Activated CD4-positive, alpha-beta T cell treated with anti-CD3 and anti-CD28 coated beads, Interleukin-2, amount 10 ng/mL, durations not matched to agents 24 days and 14 days (primary cell): Measurements from ENCODE around the gene ALOX15B. TPM values are rescaled to one million over a fixed set of nuclear protein-coding genes. Genes with fewer than 3 reads are reported as not detected.
A peak's percentile ranks its signal among the peaks of the same experiment; 100 is the strongest.

Source experiments
- DNase-seq: peaks from one replicate; pipeline ENCODE4 v3.0.0; 2022
- H3K27ac Mint-ChIP-seq: one replicate; pipeline ENCODE4 v1.8.0; 2022; ENCODE audit warnings: mild to moderate bottlenecking, mixed read lengths
- H3K27me3 Mint-ChIP-seq: one replicate; pipeline ENCODE4 v1.8.0; 2022; ENCODE audit warnings: mixed read lengths
- H3K36me3 Mint-ChIP-seq: one replicate; pipeline ENCODE4 v1.8.0; 2022; ENCODE audit warnings: low read depth, mild to moderate bottlenecking, mixed read lengths
- H3K4me1 Mint-ChIP-seq: one replicate; pipeline ENCODE4 v1.8.0; 2021; ENCODE audit warnings: mixed read lengths
- H3K4me3 Mint-ChIP-seq: one replicate; pipeline ENCODE4 v1.8.0; 2022; ENCODE audit warnings: mild to moderate bottlenecking, moderate library complexity, mixed read lengths
- H3K9me3 Mint-ChIP-seq: one replicate; pipeline ENCODE4 v1.8.0; 2021; ENCODE audit warnings: mixed read lengths
- intact Hi-C: fragments of 100-400 bp; cut with micrococcal nuclease; formaldehyde crosslinking; loops from one replicate; pipeline ENCODE4 v1.15.1; 2023
- total RNA-seq: library from RNA; stranded (reverse); gene quantifications from 2 replicates; pipeline ENCODE4 v1.2.3, GENCODE V29; 2022

ALOX15B gene
- total RNA-seq, 1 donor from 2014 or later: not detected

DNA sequence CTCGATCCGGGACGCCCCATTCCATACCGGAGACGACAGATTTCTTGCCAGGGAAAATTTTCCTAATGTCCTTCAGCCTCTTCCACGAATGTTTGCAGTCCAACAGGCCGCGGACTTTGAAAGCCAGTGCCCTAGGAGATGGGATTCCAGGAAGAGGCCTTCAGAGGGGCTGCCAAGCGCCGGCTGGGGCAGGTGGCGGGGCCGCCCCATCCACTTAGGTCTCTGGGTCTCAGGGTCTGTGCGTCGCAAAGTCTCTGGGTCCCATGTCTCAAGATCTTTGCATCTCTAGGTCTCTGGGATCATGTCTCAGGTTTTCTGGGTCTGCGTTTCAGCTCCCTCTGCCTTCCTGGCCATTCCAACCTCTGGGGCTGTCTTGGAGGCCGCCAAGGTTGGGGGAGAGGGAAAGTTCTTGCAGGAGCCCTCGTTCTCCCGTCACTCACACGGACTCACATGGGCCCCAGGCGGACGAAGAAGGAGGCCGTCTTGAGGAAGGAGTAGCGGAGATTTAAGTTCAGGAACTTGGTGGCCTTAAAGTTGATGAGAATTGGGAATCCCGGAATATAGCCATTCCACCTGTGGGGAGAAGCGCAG is 41.4 kb downstream of the ALOX15B start:
- Mint-ChIP-seq H3K27ac (peak overlapping the region; percentile 86), H3K9me3 (no peaks in the 10 kb centered on the region), H3K4me3 (peak overlapping the region; percentile 85), H3K4me1 (peaks cover 9% of the 10 kb centered on the region), H3K27me3 (peaks cover 10% of the 10 kb centered on the region), H3K36me3 (peaks cover 3% of the 10 kb centered on the region)
- intact Hi-C loops: loop anchor here (1.0 kb wide), 1 partner anchor 39 kb away; no protein-coding TSS in a partner anchor
- no peak for DNase-seq

DNA sequence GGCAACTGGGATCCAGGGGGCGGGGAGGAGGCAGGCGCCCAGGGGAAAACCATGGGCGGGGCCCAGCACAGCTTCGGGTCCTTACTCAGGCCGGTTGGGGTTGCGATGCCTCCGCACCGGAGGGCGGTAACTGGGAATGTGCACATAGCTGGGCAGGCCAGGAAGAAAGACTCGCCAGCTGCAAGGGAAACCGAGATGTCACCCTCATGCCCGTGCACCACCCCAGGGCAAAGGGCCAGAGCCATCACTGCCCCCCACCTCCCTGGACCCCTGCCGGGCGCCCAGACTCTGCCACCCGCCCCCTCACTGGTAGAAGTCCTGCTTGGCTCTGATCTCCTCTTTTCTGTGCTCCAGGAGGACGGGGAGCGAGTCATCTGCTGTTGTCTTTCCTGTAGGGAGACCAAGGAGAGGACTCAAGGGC is 42.0 kb downstream of the ALOX15B start:
- H3K9me3 Mint-ChIP-seq: no peaks in the 10 kb centered on the region
- H3K36me3 Mint-ChIP-seq: peaks cover 3% of the 10 kb centered on the region
- intact Hi-C loops: loop anchor here (1.0 kb wide), 1 partner anchor 38 kb away; no protein-coding TSS in a partner anchor
- DNase-seq: no peak
- peak overlapping the region; percentile 85 for H3K4me3 Mint-ChIP-seq
- H3K4me1 Mint-ChIP-seq: peaks cover 9% of the 10 kb centered on the region
- H3K27ac Mint-ChIP-seq: no peak overlapping the region
- H3K27me3 Mint-ChIP-seq: peaks cover 7% of the 10 kb centered on the region

DNA sequence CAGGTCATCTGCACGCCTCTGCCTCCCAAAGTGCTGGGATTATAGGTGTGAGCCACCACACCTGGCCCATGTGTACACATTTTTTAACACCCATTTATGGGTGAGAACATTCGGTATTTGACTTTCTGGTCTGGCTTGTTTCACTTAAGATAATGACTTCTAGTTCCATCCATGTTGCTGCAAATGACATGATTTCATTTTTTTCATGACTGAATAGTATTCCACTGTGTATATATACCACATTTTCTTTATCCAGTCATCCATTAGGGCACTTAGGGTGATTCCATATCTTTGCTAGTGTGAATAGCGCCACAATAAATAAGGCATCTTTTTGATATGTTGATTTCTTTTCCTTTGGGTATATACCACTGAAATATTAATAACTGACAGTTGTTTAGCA is 43.0 kb downstream of the ALOX15B start:
- intact Hi-C loops: no loop called here
- H3K9me3 Mint-ChIP-seq: no peaks in the 10 kb centered on the region
- H3K27ac Mint-ChIP-seq: no peak overlapping the region
- peaks cover 3% of the 10 kb centered on the region for H3K27me3 Mint-ChIP-seq
- no peak for DNase-seq
- no peak overlapping the region for H3K4me3 Mint-ChIP-seq
- H3K4me1 Mint-ChIP-seq: peaks cover 9% of the 10 kb centered on the region
- peaks cover 3% of the 10 kb centered on the region for H3K36me3 Mint-ChIP-seq

DNA sequence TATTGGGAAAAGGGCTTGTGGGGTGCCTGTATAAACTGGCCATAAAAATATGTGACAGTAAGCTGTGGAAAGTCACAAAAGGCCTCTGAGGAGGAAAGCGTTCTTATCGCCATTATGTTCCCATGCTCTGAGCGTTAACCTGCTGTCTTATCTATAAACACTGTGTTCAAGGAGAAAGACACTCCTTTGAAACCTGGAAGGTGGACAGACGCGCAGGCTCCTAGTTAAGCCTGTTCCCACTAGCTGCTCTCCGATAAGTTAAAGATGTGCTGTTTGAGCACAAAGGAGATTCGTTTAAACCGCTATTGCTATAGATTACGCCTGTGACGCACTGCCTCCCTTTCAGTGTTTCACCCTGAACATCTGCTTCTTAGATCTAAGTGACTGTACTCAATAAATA is 43.4 kb downstream of the ALOX15B start:
- H3K36me3 Mint-ChIP-seq: peaks cover 3% of the 10 kb centered on the region
- no peak overlapping the region for H3K4me3 Mint-ChIP-seq
- intact Hi-C loops: no loop called here
- H3K27me3 Mint-ChIP-seq: peaks cover 3% of the 10 kb centered on the region
- no peaks in the 10 kb centered on the region for H3K9me3 Mint-ChIP-seq
- H3K27ac Mint-ChIP-seq: no peak overlapping the region
- peaks cover 9% of the 10 kb centered on the region for H3K4me1 Mint-ChIP-seq
- DNase-seq: no peak

DNA sequence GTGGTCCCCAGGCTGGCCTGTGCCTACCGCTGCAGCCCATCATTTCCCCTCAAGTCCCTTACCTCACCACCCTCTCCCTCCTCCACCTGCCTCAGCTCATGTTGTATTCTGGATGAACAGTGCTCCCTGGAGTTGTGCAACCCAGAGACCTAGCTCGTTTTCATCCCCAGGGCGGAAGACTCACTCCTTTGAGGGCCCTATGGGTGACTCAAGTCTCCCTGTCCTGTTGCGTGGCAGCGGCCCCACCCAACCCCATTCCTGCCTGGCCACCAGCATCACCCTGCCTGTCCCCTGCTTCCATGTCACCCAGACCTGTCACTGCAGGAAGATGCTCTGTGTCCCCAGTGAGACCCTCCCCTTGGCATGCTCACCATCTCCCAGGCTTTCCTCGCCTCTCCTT is 45.4 kb downstream of the ALOX15B start:
- no peaks in the 10 kb centered on the region for H3K9me3 Mint-ChIP-seq
- intact Hi-C loops: no loop called here
- no peak for DNase-seq
- peaks cover 8% of the 10 kb centered on the region for H3K4me1 Mint-ChIP-seq
- H3K27ac Mint-ChIP-seq: no peak overlapping the region
- H3K4me3 Mint-ChIP-seq: no peak overlapping the region
- peaks cover 3% of the 10 kb centered on the region for H3K36me3 Mint-ChIP-seq
- peaks cover 7% of the 10 kb centered on the region for H3K27me3 Mint-ChIP-seq

DNA sequence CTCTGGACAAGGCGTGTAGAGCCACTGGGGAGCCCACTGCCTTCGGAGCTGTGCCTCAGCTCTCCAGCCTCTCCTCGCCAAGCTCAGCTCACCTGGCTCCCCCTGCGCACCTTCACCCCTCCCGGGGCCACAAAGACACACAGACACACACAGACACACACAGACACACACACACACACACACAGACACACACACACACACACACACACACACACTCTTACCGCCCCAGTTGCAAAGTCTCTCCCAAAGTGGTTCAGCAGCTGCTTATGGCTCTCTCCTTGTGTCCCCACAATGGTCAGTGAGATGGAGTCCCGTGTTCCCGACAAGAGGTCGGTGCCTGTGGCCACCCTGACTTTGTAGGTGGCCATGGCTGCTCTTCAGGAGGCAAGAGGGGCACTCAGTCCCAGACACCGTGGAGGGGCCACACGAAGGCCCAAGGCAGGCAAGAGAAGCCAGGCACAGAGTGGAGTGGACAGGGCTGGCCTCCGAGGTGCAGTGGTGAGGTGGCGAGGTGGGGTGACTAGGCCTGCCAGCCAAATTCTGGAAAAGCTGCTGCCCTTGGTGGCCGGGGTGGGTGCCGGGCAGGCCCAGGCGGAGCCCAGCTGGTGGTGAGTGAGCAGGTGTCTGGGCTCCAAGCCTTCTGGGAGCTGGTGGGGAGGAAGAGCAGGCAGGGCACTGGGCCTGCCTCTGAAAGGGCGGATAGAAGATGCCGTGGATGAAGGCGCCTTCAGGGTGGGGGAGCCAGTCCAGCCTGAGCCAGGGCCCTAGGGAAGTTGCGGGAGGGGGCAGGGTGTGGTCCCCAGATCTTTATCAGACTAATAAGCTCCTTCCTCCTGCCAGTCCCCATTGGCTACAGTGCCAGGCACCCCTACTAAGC is 48.5 kb downstream of the ALOX15B start, which contains the start of gene ALOX12B:
Gene ALOX12B (minus strand): TSS at position 642 of the 877 bp plus-strand sequence. CDS start 274 bp downstream, at position 368.
- H3K4me1 Mint-ChIP-seq: no peaks in the 10 kb centered on the region
- H3K27ac Mint-ChIP-seq: no peak within 1 kb of the TSS
- H3K9me3 Mint-ChIP-seq: no peaks in the 10 kb centered on the region
- no peak within 1 kb of the TSS for H3K4me3 Mint-ChIP-seq
- intact Hi-C loops: no loop called here
- H3K36me3 Mint-ChIP-seq: no peaks in the 10 kb centered on the region
- peaks cover 15% of the 10 kb centered on the region for H3K27me3 Mint-ChIP-seq
- no peak for DNase-seq

DNA sequence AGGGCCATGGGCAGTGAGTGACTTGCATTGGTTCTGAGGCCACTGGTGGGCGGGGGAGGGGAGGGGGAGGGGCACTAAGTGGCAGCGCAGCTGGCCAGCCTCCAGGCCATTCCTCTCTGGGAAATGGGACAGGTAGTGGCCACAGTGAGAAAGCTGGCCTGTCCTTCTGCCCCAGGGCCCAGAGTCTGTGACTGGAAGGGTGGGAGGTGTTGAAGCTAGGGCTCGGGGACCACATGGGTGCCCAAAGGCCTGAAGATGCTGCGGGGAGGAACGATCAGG is 49.0 kb downstream of the ALOX15B start:
- no peaks in the 10 kb centered on the region for H3K9me3 Mint-ChIP-seq
- DNase-seq: no peak
- H3K4me1 Mint-ChIP-seq: no peaks in the 10 kb centered on the region
- H3K36me3 Mint-ChIP-seq: no peaks in the 10 kb centered on the region
- no peak overlapping the region for H3K27ac Mint-ChIP-seq
- H3K4me3 Mint-ChIP-seq: no peak overlapping the region
- intact Hi-C loops: no loop called here
- H3K27me3 Mint-ChIP-seq: peaks cover 17% of the 10 kb centered on the region

DNA sequence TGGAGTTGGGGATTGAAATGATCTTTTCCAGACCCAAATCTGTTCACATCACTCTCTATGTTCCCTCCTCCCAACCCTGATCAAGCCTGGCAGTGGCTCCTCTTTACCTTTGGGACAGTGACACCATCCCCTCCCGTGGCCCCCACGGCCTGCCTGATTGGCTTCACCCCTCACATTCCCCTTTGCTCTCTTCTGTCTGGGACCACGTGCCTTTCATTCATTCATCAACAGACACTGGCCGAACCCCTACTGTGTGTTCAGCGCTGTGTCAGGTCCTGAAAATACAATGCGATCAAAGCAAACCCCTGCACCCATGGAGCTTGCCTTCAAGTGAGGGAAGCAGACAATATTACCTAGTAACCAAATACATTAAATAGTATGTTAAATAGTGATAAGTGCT is 50.9 kb downstream of the ALOX15B start:
- Mint-ChIP-seq H3K27me3 (peaks cover 21% of the 10 kb centered on the region), H3K4me1 (peaks cover 6% of the 10 kb centered on the region), H3K4me3 (no peak overlapping the region), H3K9me3 (no peaks in the 10 kb centered on the region), H3K27ac (no peak overlapping the region), H3K36me3 (no peaks in the 10 kb centered on the region)
- DNase-seq: no peak
- intact Hi-C loops: no loop called here

DNA sequence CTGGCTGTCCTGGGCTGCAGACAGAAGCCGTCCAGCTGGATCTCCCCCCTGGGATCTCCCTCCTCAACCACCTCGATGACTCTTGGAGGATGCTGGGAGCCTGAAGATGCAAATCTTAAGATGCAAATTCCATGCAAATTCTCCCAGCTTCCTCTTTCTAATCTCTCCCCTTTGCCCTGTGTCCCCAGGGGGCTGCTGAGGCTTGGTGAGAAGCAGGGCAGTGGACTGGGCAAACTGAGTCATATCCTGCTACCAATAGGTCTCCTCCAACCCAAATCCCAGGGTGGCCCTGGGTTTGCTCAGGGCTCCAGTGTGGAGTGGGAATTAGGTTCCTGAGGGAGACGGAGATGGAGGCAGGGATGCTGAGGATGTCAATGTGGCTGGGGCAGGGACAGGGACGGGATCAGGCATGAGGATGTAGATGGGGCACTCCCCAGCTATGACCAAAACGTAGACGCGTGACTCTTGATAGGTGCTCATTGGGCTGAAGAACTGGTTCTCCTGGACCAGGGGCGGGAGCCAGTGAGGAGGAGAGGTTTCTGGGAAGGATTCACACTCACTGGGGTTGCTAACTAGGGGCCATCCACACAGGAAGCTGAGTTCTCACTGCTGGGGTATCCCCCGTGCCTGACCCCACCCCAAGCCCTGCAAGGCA is 52.3 kb downstream of the ALOX15B start:
- H3K4me3 Mint-ChIP-seq: no peak overlapping the region
- H3K4me1 Mint-ChIP-seq: peaks cover 8% of the 10 kb centered on the region
- H3K27me3 Mint-ChIP-seq: peaks cover 28% of the 10 kb centered on the region
- no peaks in the 10 kb centered on the region for H3K9me3 Mint-ChIP-seq
- DNase-seq: no peak
- intact Hi-C loops: no loop called here
- H3K27ac Mint-ChIP-seq: no peak overlapping the region
- no peaks in the 10 kb centered on the region for H3K36me3 Mint-ChIP-seq

DNA sequence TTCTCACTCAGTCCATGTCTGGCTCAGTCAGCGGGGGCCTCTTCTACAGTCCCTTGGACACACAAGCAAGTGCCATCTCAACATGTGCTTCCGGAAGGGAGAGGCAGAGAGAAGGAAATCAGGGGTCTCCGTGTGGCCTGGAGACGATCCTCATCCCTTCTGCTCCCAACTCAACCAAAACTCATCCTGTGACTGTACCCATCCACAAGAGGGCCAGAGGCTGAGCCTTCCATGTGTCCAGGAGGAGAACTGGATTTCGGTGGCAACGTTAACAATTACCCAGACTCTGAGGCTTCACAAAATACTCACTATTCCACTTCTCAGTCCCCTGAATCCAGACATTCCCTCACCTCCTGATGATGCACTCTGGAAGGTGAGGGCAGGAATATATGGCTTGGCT is 56.5 kb downstream of the ALOX15B start:
- no peak overlapping the region for H3K27ac Mint-ChIP-seq
- no peaks in the 10 kb centered on the region for H3K9me3 Mint-ChIP-seq
- intact Hi-C loops: loop anchor here (2.0 kb wide), 1 partner anchor 15 kb away; no protein-coding TSS in a partner anchor
- DNase-seq: no peak
- H3K36me3 Mint-ChIP-seq: no peaks in the 10 kb centered on the region
- peaks cover 21% of the 10 kb centered on the region for H3K27me3 Mint-ChIP-seq
- no peak overlapping the region for H3K4me3 Mint-ChIP-seq
- peaks cover 8% of the 10 kb centered on the region for H3K4me1 Mint-ChIP-seq

DNA sequence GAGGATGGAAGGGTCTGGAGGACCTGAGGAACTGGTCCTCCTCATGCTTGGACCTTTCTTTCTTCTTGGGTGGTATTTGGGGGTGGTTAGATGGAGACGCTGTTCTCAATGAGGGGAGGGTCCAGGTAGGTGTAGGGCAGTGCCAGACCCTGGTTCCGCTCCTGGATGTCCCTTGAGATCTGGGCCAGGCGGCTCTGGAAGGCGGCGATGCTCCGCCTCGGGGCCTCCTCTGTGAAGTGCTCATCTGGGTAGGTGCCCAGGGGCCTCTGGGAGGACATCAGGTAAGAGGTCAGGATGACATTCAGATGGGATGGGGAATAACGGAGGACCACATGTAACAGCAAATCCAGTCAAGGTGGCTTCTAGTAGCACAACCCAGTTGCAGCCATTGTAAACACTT is 57.7 kb downstream of the ALOX15B start:
- Mint-ChIP-seq H3K27ac (no peak overlapping the region), H3K36me3 (no peaks in the 10 kb centered on the region), H3K4me3 (no peak overlapping the region), H3K9me3 (no peaks in the 10 kb centered on the region), H3K4me1 (peaks cover 8% of the 10 kb centered on the region), H3K27me3 (peaks cover 18% of the 10 kb centered on the region)
- no peak for DNase-seq
- intact Hi-C loops: no loop called here

Other genes with a start within 250 kb of the ALOX15B start
- gene KDM6B, start 204.8 kb upstream of the ALOX15B start, total RNA-seq: 121 and 128 TPM in 2 replicates
- gene TMEM88, start 184.0 kb upstream of the ALOX15B start, total RNA-seq: 6.1 and 7.1 TPM in 2 replicates
- gene NAA38, start 181.5 kb upstream of the ALOX15B start, total RNA-seq: 45.2 and 47.5 TPM in 2 replicates
- gene CYB5D1, start 181.1 kb upstream of the ALOX15B start, total RNA-seq: 12.7 and 14.0 TPM in 2 replicates
- gene CHD3, start 150.3 kb upstream of the ALOX15B start, total RNA-seq: 152 and 158 TPM in 2 replicates
- gene RNF227, start 122.8 kb upstream of the ALOX15B start, total RNA-seq: 6.2 and 6.5 TPM in 2 replicates
- gene KCNAB3, start 109.2 kb upstream of the ALOX15B start, total RNA-seq: 9.7 and 12.8 TPM in 2 replicates
- gene TRAPPC1, start 107.1 kb upstream of the ALOX15B start, total RNA-seq: 150 and 159 TPM in 2 replicates
- gene CNTROB, start 106.9 kb upstream of the ALOX15B start, total RNA-seq: 52.4 and 54.5 TPM in 2 replicates
- gene GUCY2D, start 36.4 kb upstream of the ALOX15B start, total RNA-seq: not detected in 2 replicates
- gene ALOX12B, start 48.7 kb downstream of the ALOX15B start, total RNA-seq: 0.77 and 0.88 TPM in 2 replicates
- gene ALOXE3, start 79.5 kb downstream of the ALOX15B start, total RNA-seq: not detected in 2 replicates
- gene HES7, start 85.0 kb downstream of the ALOX15B start, total RNA-seq: 1.5 and 2.1 TPM in 2 replicates
- 39.4 and 41.7 TPM in 2 replicates for gene PER1, start 113.3 kb downstream of the ALOX15B start, total RNA-seq
- 45.1 and 49.6 TPM in 2 replicates for gene VAMP2, start 123.9 kb downstream of the ALOX15B start, total RNA-seq
- 20.9 and 21.4 TPM in 2 replicates for gene TMEM107, start 137.3 kb downstream of the ALOX15B start, total RNA-seq
- gene BORCS6, start 151.1 kb downstream of the ALOX15B start, total RNA-seq: 4.7 and 5.7 TPM in 2 replicates
- gene AURKB, start 171.5 kb downstream of the ALOX15B start, total RNA-seq: 92.3 and 101 TPM in 2 replicates
- gene CTC1, start 209.0 kb downstream of the ALOX15B start, total RNA-seq: 75.0 and 78.7 TPM in 2 replicates
- gene PFAS, start 210.2 kb downstream of the ALOX15B start, total RNA-seq: 208 and 211 TPM in 2 replicates
- 57.5 and 66.3 TPM in 2 replicates for gene RANGRF, start 249.6 kb downstream of the ALOX15B start, total RNA-seq